GM21825 (cell line): Measurements from ENCODE around the gene CHRNA10.

Experiments used
- ATAC-seq: cut with Tn5 transposase; IDR thresholded peaks from one replicate; pipeline ENCODE4 v1.9.1; 2021; ENCODE audit warnings: mild to moderate bottlenecking, moderate library complexity; ENCODE audit not compliant: unreplicated experiment

CHRNA10 gene, protein sequence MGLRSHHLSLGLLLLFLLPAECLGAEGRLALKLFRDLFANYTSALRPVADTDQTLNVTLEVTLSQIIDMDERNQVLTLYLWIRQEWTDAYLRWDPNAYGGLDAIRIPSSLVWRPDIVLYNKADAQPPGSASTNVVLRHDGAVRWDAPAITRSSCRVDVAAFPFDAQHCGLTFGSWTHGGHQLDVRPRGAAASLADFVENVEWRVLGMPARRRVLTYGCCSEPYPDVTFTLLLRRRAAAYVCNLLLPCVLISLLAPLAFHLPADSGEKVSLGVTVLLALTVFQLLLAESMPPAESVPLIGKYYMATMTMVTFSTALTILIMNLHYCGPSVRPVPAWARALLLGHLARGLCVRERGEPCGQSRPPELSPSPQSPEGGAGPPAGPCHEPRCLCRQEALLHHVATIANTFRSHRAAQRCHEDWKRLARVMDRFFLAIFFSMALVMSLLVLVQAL

GRCh38 chr11:3671334-3672254 is at the start of gene CHRNA10:
Gene CHRNA10, minus strand, starts transcription at chr11:3671384. Its CDS starts 72 bp downstream, at chr11:3671312.
- no peak for ATAC-seq

GRCh38 chr11:3712274-3712673 is 41.1 kb upstream of the CHRNA10 start:
- no peak for ATAC-seq

DNA sequence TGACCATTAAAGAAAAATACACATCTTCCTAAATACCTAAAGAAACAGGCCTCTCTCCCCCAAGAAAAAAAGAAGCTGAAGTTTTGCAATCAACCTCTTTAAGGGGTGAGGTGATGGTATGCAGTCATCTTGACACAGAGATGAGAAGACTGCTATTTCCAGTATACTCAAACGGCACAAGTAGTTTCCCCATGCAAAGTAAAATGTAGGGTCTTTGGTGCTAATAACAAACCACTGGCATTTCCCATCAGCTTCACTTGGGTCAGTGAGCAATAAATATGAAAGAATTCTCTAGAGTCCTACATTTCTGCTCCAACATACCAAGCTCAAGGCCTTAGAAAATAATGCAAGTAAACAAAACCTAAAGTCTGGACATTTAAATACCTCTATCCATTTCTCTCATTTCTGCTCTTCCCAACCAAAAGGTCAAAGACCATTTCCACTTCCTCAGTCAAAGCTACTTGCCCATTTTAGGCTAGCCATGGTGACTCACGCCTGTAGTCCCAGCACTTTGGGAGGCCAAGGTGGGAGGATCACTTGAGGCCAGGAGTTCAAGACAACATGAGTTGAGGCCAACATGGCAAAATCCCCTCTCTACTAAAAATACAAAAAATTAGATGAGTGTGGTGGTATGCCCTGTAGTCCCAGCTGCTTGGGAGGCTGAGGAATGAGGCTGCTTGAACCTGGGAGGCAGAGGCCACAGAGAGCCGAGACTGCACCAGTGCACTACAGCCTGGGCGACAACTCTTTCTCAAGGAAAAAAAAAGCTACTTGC is 39.5 kb upstream of the CHRNA10 start:
- no peak for ATAC-seq

GRCh38 chr11:3709977-3710376 is 38.8 kb upstream of the CHRNA10 start:
- no peak for ATAC-seq

DNA sequence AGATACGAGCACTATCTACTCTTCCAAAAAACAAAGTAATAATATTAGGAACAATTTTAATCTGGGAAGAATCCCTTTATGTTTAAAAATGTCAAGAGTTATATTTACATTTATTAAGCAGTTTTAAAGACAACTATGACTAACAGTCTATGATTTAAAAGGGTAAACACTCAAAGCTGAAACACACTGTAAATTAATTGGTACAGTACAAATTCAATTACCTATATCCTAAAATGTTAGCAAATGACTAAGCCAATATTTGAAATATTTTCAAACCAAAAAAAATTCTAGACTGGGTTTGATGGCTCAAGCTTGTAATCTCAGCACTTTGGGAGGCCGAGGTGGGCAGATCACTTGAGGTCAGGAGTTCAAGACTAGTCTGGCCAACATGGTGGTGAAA is 36.0 kb upstream of the CHRNA10 start:
- no peak for ATAC-seq

- no peak for ATAC-seq
Measured at GRCh38 chr11:3703383-3703782, 32.2 kb upstream of the CHRNA10 start.

DNA sequence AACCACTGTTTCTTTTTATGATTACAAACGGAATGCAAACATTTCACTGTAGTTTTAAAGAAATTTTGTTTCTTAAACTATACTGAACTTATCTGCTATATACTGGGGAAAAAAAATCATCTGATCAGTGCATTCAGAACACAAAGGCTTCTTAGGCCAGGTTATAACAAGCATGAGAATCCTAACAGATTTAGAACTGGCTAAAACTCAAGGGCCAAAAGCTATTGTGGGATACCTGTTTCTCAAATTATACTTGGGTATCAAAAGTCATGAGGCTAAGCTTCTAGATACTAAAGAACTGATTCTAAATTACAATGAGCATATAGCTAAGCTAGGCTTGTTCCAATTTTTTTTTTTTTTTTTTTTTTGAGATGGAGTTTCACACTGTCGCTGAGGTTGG is 29.7 kb upstream of the CHRNA10 start:
- ATAC-seq: no peak

GRCh38 chr11:3700410-3700809 is 29.2 kb upstream of the CHRNA10 start:
- ATAC-seq: no peak

GRCh38 chr11:3686751-3687150 is 15.6 kb upstream of the CHRNA10 start:
- ATAC-seq: no peak

DNA sequence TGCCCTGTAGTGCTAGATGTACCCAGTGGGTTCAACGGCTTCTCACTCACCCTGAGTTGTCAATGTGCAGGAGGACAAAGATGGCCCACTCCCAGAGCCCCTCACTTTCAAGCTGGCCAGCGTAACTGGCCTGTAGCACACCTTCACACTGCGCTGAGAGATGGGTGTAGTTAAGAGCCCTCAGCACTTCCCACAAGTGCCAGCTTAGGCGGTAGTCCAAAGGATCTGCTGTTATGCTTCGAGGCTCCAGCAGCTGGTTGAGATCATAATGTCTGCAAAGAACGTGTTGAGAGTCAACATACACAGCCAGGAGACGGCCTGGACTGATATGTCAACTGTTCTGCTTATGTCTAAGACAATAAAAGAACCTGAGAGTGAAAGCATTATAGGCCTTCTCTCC is 14.7 kb upstream of the CHRNA10 start:
- ATAC-seq: no peak

GRCh38 chr11:3684819-3685172 is 13.6 kb upstream of the CHRNA10 start:
- no peak for ATAC-seq

DNA sequence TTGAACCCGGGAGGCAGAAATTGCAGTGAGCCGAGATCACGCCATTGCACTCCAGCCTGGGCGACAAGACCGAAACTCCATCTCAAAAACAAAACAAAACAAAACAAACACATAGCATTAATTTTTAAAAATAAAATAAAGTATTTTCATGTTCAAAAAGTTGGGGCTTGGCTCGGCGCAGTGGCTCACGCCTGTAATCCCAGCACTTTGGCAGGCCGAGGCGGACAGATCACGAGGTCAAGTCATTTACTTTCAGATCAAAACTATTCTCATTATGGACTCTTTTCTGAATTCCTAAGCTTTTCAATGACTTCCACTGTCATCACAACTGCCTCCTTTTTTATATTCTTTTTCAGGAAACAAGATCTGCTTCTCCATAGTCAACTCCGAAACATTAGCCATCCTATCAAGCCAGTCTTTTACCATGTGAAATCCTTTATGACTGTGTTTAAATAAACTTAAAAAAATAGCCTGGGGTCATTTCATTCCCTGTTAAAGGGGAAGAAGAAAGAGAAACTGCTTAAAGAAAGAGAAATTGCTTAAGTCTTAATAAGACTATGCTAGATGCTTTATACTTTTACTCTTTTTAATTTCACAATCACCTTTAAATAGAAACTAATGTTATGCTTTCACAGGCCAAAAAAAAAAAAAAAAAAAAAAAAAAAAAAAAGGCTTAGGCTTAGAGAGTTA is 13.1 kb upstream of the CHRNA10 start:
- ATAC-seq: no peak

- no peak for ATAC-seq
Measured at GRCh38 chr11:3683039-3683438, 11.9 kb upstream of the CHRNA10 start.

DNA sequence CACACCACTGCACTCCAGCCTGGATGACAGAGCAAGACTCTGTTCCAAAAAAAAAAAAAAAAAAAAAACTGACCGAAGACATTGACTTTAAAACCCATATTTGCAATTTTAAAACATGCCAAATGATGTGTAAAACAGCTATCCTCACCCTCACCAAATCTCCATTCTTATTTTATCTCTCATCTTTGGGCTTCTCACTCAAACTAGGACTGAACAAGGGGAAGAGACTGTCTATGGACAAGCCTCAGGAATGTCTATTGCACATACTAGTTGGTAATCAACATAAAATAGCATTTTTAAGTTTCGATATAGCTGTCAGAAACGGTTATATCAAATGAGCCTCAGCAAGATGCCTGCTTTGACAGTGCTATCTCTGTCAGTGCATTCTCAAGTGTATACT is 7.9 kb upstream of the CHRNA10 start:
- ATAC-seq: no peak

GRCh38 chr11:3675971-3676370 is 4.8 kb upstream of the CHRNA10 start:
- no peak for ATAC-seq

- no peak for ATAC-seq
Measured at GRCh38 chr11:3674189-3674588, 3.0 kb upstream of the CHRNA10 start.

- ATAC-seq: no peak
Measured at GRCh38 chr11:3669742-3670183, 1.4 kb downstream of the CHRNA10 start.

DNA sequence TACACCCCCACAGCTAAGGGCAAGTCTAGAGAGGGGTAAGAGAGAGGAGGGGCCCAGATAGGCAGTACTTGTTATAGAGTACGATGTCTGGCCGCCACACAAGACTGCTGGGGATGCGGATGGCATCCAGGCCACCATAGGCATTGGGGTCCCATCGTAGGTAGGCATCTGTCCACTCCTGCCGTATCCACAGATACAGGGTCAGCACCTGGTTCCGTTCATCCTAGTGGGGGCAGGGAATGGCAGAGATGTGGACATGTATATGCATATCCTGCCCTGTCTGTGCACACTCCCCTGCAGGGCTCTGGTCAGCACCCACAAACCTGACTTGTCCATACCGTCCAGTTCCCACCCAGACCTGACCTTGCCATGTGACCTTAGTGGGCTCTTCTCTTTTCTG is 2.1 kb downstream of the CHRNA10 start:
- no peak for ATAC-seq

DNA sequence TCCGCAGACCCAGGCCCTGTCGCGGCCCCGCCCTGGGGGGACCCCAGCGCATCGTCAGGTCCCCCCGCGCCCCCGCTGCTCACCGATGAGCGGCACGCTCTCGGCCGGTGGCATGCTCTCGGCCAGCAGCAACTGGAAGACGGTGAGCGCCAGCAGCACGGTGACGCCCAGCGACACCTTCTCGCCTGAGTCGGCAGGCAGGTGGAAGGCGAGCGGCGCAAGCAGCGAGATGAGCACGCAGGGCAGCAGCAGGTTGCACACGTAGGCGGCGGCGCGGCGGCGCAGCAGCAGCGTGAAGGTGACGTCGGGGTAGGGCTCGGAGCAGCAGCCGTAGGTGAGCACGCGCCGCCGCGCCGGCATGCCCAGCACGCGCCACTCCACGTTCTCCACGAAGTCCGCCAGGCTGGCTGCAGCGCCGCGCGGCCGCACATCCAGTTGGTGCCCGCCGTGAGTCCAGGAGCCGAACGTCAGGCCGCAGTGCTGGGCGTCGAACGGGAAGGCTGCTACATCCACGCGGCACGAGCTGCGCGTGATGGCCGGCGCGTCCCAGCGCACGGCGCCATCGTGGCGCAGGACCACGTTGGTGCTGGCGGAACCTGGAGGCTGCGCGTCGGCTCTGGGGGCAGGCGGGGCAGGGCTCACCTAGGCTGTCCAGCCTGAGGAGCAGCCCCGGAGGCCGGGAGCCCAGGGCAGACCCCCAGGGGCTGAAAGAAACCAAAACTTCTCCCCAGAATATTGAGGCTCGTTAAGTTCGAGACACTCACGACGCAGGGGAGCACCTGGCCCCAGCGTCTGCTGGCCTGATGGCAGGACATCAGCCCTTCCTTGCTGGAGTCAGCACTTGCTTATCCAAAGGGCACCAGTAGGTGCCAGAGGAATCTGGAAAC is 3.8 kb downstream of the CHRNA10 start:
- no peak for ATAC-seq
